H1 (cell line): ENCODE results near the gene ACSL6. TPM values are rescaled to one million over a fixed set of nuclear protein-coding genes. Genes with fewer than 3 reads are reported as not detected.

Experiments used
- CTCF ChIA-PET: fragments of 300-600 bp; sonication (Branson Sonifier 250); formaldehyde crosslinking; loops from one replicate; lab custom pipeline; 2021; ENCODE audit not compliant: partially characterized antibody; lab: Charles Lee
- POLR2A ChIA-PET: fragments of 300-600 bp; sonication (Branson Sonifier 250); formaldehyde crosslinking; loops from one replicate; lab custom pipeline; 2021; ENCODE audit warnings: inconsistent platforms; ENCODE audit not compliant: partially characterized antibody; lab: Charles Lee
- DNase-seq, 2 experiments: peaks; one replicate each; pipeline versions ENCODE4 v3.0.0 to v3.0.0-alpha.2; 2010 to 2022; ENCODE audit warnings: low spot score in 2 of 2, low read depth in 1 of 2, mixed read lengths in 1 of 2
- FAIRE-seq: peaks from 2 replicates; lab custom pipeline; 2011; peaks lifted over from hg19 to GRCh38; lab: Jason Lieb, UNC
- H2AFZ ChIP-seq: 2 replicates; pipeline ENCODE4 v1.8.1; 2012; ENCODE audit warnings: low read length, inconsistent platforms
- H2AK5ac ChIP-seq: 2 replicates; pipeline ENCODE4 v1.6.1; 2013; ENCODE audit warnings: low read depth, low read length
- H2BK120ac ChIP-seq: replicated peaks from 2 replicates; pipeline ENCODE3; 2013; ENCODE audit warnings: low read depth, low read length, inconsistent platforms
- H2BK12ac ChIP-seq: 2 replicates; pipeline ENCODE4 v1.6.1; 2013; ENCODE audit warnings: low read depth, low read length
- H2BK15ac ChIP-seq: 2 replicates; pipeline ENCODE4 v1.6.1; 2013; ENCODE audit warnings: low read length
- H2BK20ac ChIP-seq: 2 replicates; pipeline ENCODE4 v1.6.1; 2013; ENCODE audit warnings: low read length
- H2BK5ac ChIP-seq: 2 replicates; pipeline ENCODE4 v1.6.1; 2013; ENCODE audit warnings: low read depth, low read length
- H3K14ac ChIP-seq: 2 replicates; pipeline ENCODE4 v1.6.1; 2013; ENCODE audit warnings: inconsistent platforms; ENCODE audit not compliant: insufficient read length
- H3K18ac ChIP-seq: 2 replicates; pipeline ENCODE4 v1.6.1; 2013; ENCODE audit warnings: low read length; ENCODE audit errors: extremely low read depth
- H3K23ac ChIP-seq: 2 replicates; pipeline ENCODE4 v1.6.1; 2013; ENCODE audit warnings: inconsistent platforms; ENCODE audit not compliant: insufficient read length
- H3K23me2 ChIP-seq: 2 replicates; pipeline ENCODE4 v1.6.1; 2013; ENCODE audit warnings: low read depth, low read length
- H3K27ac ChIP-seq: 2 replicates; pipeline ENCODE4 v1.6.1; 2011; ENCODE audit warnings: low read depth, low read length, inconsistent platforms
- H3K27me3 ChIP-seq, 4 experiments: replicated peaks in 1 of 4; 1 replicate in 1 of 4; 2 replicates in 3 of 4; pipeline versions ENCODE4 v1.6.1 to v1.8.1; 2011 to 2013; ENCODE audit warnings: low read length in 3 of 4, mild to moderate bottlenecking in 3 of 4, inconsistent platforms in 2 of 4, mixed read lengths in 2 of 4, moderate library complexity in 1 of 4; ENCODE audit not compliant: control insufficient read depth in 3 of 4, insufficient read depth in 3 of 4; ENCODE audit errors: extremely low read depth in 1 of 4
- H3K36me3 ChIP-seq, 4 experiments: 2 replicates each; pipeline versions ENCODE4 v1.6.1 to v1.8.1; 2011 to 2013; ENCODE audit warnings: mild to moderate bottlenecking in 4 of 4, low read length in 3 of 4, moderate library complexity in 2 of 4, control low read depth in 1 of 4, inconsistent platforms in 1 of 4; ENCODE audit not compliant: insufficient read depth in 4 of 4, control insufficient read depth in 2 of 4
- H3K4ac ChIP-seq: replicated peaks from 2 replicates; pipeline ENCODE3; 2013; ENCODE audit warnings: low read length, low read depth, mixed read lengths, inconsistent platforms; ENCODE audit not compliant: insufficient read length
- H3K4me1 ChIP-seq, 4 experiments: replicated peaks in 1 of 4; 1 replicate in 1 of 4; 2 replicates in 3 of 4; pipeline versions ENCODE4 v1.6.1 to v1.8.1; 2011 to 2013; ENCODE audit warnings: low read length in 3 of 4, inconsistent platforms in 2 of 4, mixed read lengths in 1 of 4; ENCODE audit not compliant: insufficient read depth in 4 of 4, control insufficient read depth in 3 of 4
- H3K4me2 ChIP-seq, 2 experiments: 2 replicates each; pipeline versions ENCODE4 v1.6.1 to v1.8.1; 2011 to 2013; ENCODE audit warnings: low read depth in 2 of 2, low read length in 2 of 2, control low read depth in 1 of 2, inconsistent platforms in 1 of 2, mild to moderate bottlenecking in 1 of 2; ENCODE audit not compliant: insufficient read depth in 1 of 2
- H3K4me3 ChIP-seq, 4 experiments: fragments of 200-600, 300-600 bp in 1 of 4; sonication (generic), shearing (Covaris generic), sonication (Bioruptor Twin) in 1 of 4; 2 replicates each; pipeline versions ENCODE4 v1.5.1 to v1.8.1; 2011 to 2016; ENCODE audit warnings: low read length in 4 of 4, low read depth in 3 of 4, control low read depth in 2 of 4, inconsistent platforms in 2 of 4, mild to moderate bottlenecking in 2 of 4, mixed read lengths in 1 of 4, moderate library complexity in 1 of 4; ENCODE audit not compliant: insufficient read depth in 2 of 4; ENCODE audit errors: extremely low read depth in 1 of 4
- H3K56ac ChIP-seq: replicated peaks from 2 replicates; pipeline ENCODE3; 2013; ENCODE audit warnings: low read depth, mild to moderate bottlenecking, mixed read lengths, low read length, inconsistent platforms; ENCODE audit not compliant: insufficient read length
- H3K79me1 ChIP-seq: 2 replicates; pipeline ENCODE4 v1.6.1; 2013; ENCODE audit warnings: low read depth, low read length, control low read depth
- H3K79me2 ChIP-seq, 2 experiments: 2 replicates each; pipeline versions ENCODE4 v1.6.1 to v1.8.1; 2012 to 2013; ENCODE audit warnings: low read length in 2 of 2, mild to moderate bottlenecking in 2 of 2, inconsistent platforms in 1 of 2; ENCODE audit not compliant: insufficient read depth in 2 of 2, control insufficient read depth in 1 of 2
- H3K9ac ChIP-seq, 4 experiments: replicated peaks in 1 of 4; 1 replicate in 1 of 4; 2 replicates in 3 of 4; pipeline versions ENCODE4 v1.6.1 to v1.8.1; 2011 to 2013; ENCODE audit warnings: low read depth in 3 of 4, low read length in 3 of 4, control low read depth in 2 of 4, mild to moderate bottlenecking in 2 of 4, moderate library complexity in 2 of 4, inconsistent platforms in 1 of 4; ENCODE audit errors: extremely low read depth in 1 of 4
- H3K9me3 ChIP-seq, 2 experiments: 2 replicates each; pipeline versions ENCODE4 v1.6.1 to v1.8.1; 2012 to 2013; ENCODE audit warnings: mild to moderate bottlenecking in 2 of 2, moderate library complexity in 2 of 2, control low read depth in 1 of 2, inconsistent platforms in 1 of 2, low read depth in 1 of 2, low read length in 1 of 2, mixed read lengths in 1 of 2; ENCODE audit not compliant: insufficient read depth in 2 of 2
- H4K20me1 ChIP-seq, 2 experiments: replicated peaks in 1 of 2; 2 replicates each; pipeline versions ENCODE3 to v1.8.1; 2011 to 2013; ENCODE audit warnings: inconsistent platforms in 2 of 2, low read length in 2 of 2, mild to moderate bottlenecking in 1 of 2; ENCODE audit not compliant: insufficient read depth in 2 of 2, control insufficient read depth in 1 of 2
- H4K5ac ChIP-seq: 2 replicates; pipeline ENCODE4 v1.6.1; 2013; ENCODE audit warnings: low read length, low read depth, mixed read lengths, inconsistent platforms; ENCODE audit not compliant: insufficient read length
- H4K8ac ChIP-seq: 2 replicates; pipeline ENCODE4 v1.8.0; 2013; ENCODE audit warnings: mild to moderate bottlenecking, moderate library complexity, low read length, inconsistent platforms; ENCODE audit not compliant: insufficient read depth; ENCODE audit errors: extremely low read depth
- H4K91ac ChIP-seq: replicated peaks from 2 replicates; pipeline ENCODE3; 2013; ENCODE audit warnings: low read length, mixed read lengths, inconsistent platforms; ENCODE audit not compliant: insufficient read length
- CEBPB ChIP-seq: IDR thresholded peaks from 2 replicates; pipeline ENCODE4 v1.6.1; 2012; ENCODE audit warnings: low read depth, low read length
- CREB1 ChIP-seq: IDR thresholded peaks from 2 replicates; pipeline ENCODE4 v1.6.1; 2012; ENCODE audit warnings: inconsistent platforms
- EP300 ChIP-seq, 2 experiments: IDR thresholded peaks; 1 replicate in 1 of 2; 2 replicates in 1 of 2; pipeline ENCODE4 v1.6.1; 2011 to 2012; ENCODE audit warnings: low read depth in 2 of 2, low read length in 2 of 2, mild to moderate bottlenecking in 2 of 2, borderline replicate concordance in 1 of 2, inconsistent platforms in 1 of 2, moderate library complexity in 1 of 2
- HDAC6 ChIP-seq: IDR thresholded peaks from one replicate; pipeline ENCODE4 v1.7.1; 2012; ENCODE audit warnings: low read depth, mild to moderate bottlenecking, inconsistent platforms, low read length, moderate library complexity
- JUND ChIP-seq: IDR thresholded peaks from 2 replicates; pipeline ENCODE4 v1.6.1; 2011; ENCODE audit warnings: mild to moderate bottlenecking, improper control_type of control experiment, low read length
- NRF1 ChIP-seq: IDR thresholded peaks from 2 replicates; pipeline ENCODE4 v1.6.1; 2011; ENCODE audit warnings: mild to moderate bottlenecking, low read depth, low read length, improper control_type of control experiment
- RFX5 ChIP-seq: IDR thresholded peaks from 2 replicates; pipeline ENCODE4 v1.6.1; 2011; ENCODE audit warnings: low read depth, low read length, improper control_type of control experiment, borderline replicate concordance
- SIRT6 ChIP-seq: IDR thresholded peaks from one replicate; pipeline ENCODE4 v1.7.1; 2012; ENCODE audit warnings: low read length, inconsistent platforms
- TCF12 ChIP-seq: IDR thresholded peaks from 2 replicates; pipeline ENCODE4 v1.6.1; 2011; ENCODE audit warnings: low read depth, mild to moderate bottlenecking, low read length
- YY1 ChIP-seq: IDR thresholded peaks from 2 replicates; pipeline ENCODE4 v1.6.1; 2011; ENCODE audit warnings: low read depth, mild to moderate bottlenecking, low read length
- WGBS, 2 experiments: shearing (Covaris generic) in 1 of 2; methylation state at CpG; one replicate each; pipeline versions ENCODE4 v1.1.6 to v1.1.7; 2013 to 2015; ENCODE audit warnings: low lambda C conversion rate in 2 of 2, mixed read lengths in 2 of 2, inconsistent platforms in 1 of 2, low coverage in 1 of 2, missing lambda C conversion rate in 1 of 2; ENCODE audit not compliant: insufficient replicate concordance in 2 of 2, insufficient coverage in 1 of 2, insufficient read length in 1 of 2; ENCODE audit errors: extremely low coverage in 1 of 2, missing lambda C conversion rate in 1 of 2; 5-methylcytosine and 5-hydroxymethylcytosine counted together
- polyA plus RNA-seq, 7 experiments: library from polyadenylated mRNA; depleted of rRNA in 3 of 7; stranded (reverse) in 5 of 7; unstranded in 2 of 7; fragments of >200 nt in 5 of 7; fragments of 200-250 nt in 2 of 7; gene quantifications; 1 replicate in 5 of 7; 2 replicates in 1 of 7; 4 replicates in 1 of 7; pipeline versions ENCODE4 v1.2.1 to v1.2.3, GENCODE V29; 2011 to 2013; ENCODE audit warnings: missing spikeins in 2 of 7, mixed read lengths in 2 of 7
- total RNA-seq: library from RNA; stranded (reverse); fragmentation: NEBNext Ultra II Directional; extraction: Animal tissue kit (Norgen Biotek cat#: 25700); gene quantifications from 2 replicates; pipeline ENCODE4 v1.2.1, GENCODE V29; 2021

The ACSL6 gene
- total and polyA plus RNA-seq, 2 of the 8 experiments (the other 6 are each of a cell fraction or from before 2014, with no cell fraction given), result 2.3 to 2.4 TPM

- H3K4ac ChIP-seq, result no peak overlapping the region
- no peak overlapping the region for H2AFZ ChIP-seq
- H2BK20ac ChIP-seq, result no peak overlapping the region
- H3K79me1 ChIP-seq, result no peaks in the 10 kb centered on the region
- DNase-seq, result peak in 1 of 2 experiments; percentile 6
- no peak overlapping the region for H2BK5ac ChIP-seq
- no peak overlapping the region for H2BK15ac ChIP-seq
- 83% methylated on average over 5 of the region's 5 CpGs; no CpG with 5 or more reads in 1 of the 2 experiments for WGBS, 2 experiments
- no peaks in the 10 kb centered on the region for H3K23me2 ChIP-seq
- H3K18ac ChIP-seq, result no peak overlapping the region
- no peaks in the 10 kb centered on the region for H3K27me3 ChIP-seq
- H3K9ac ChIP-seq, result no peak overlapping the region
- no peak for FAIRE-seq
- no peak overlapping the region for H2BK120ac ChIP-seq
- H4K5ac ChIP-seq, result no peak overlapping the region
- H3K4me1 ChIP-seq, result no peaks in the 10 kb centered on the region
- no peak overlapping the region for H3K27ac ChIP-seq
- no peak overlapping the region for H4K8ac ChIP-seq
- H3K9me3 ChIP-seq, result no peaks in the 10 kb centered on the region
- no peaks in the 10 kb centered on the region for H4K20me1 ChIP-seq
- no peak overlapping the region for H3K4me2 ChIP-seq
- H3K56ac ChIP-seq, result no peak overlapping the region
- no peak overlapping the region for H2BK12ac ChIP-seq
- no peak overlapping the region for H2AK5ac ChIP-seq
- H3K4me3 ChIP-seq, result no peak overlapping the region
- H3K79me2 ChIP-seq, result no peaks in the 10 kb centered on the region
- no peak overlapping the region for H3K14ac ChIP-seq
- H3K36me3 ChIP-seq, result no peaks in the 10 kb centered on the region
- ChIA-PET CTCF (interaction anchor here (3.1 kb wide), 1 partner anchor 37 kb away, joined by 8 read pairs; no protein-coding TSS in a partner anchor), POLR2A (no interaction called here)
- TF ChIP-seq YY1, result no peak
- no peak for TF ChIP-seq RFX5
- no peak for TF ChIP-seq TCF12
- no peak for TF ChIP-seq EP300 (IDR thresholded peaks at IDR 0.05; ENCODE audit: borderline replicate concordance in 1 of 2, low read depth in 2 of 2, low read length in 2 of 2)
- no peak for TF ChIP-seq HDAC6
- no peak for TF ChIP-seq SIRT6
- TF ChIP-seq JUND, result no peak
- no peak for TF ChIP-seq NRF1
- no peak for TF ChIP-seq CREB1
- no peak for TF ChIP-seq CEBPB
- H4K91ac ChIP-seq, result no peak overlapping the region
- no peak overlapping the region for H3K23ac ChIP-seq
These were observed 43.0 kb downstream of the ACSL6 start for GRCh38 chr5:131968396-131968954.
